Pancreas (tissue), 10 donors: ENCODE data around the gene SENP5. TPM values are rescaled to one million over a fixed set of nuclear protein-coding genes. Genes with fewer than 3 reads are reported as not detected.

Experiments
- ATAC-seq, 4 donors: fragments of 200-7000 bp; cut with Tn5 transposase; one replicate each; pipeline versions ENCODE4 v1.8.0 to v1.9.1; 2020; ENCODE audit warnings: mild to moderate bottlenecking in 4 of 4, moderate library complexity in 4 of 4
- DNase-seq, 6 donors: peaks; one replicate each; pipeline ENCODE4 v3.0.0-alpha.2; 2020
- FAIRE-seq: peaks from 2 replicates; lab custom pipeline; 2012; peaks lifted over from hg19 to GRCh38; lab: Jason Lieb, UNC
- H3K27ac ChIP-seq, 4 donors: fragments of 200-600 bp; sonication (generic); 1 replicate in 3 of 4; 2 replicates in 1 of 4; pipeline versions ENCODE4 v1.5.0 to v1.8.0; 2020
- H3K27me3 ChIP-seq, 4 donors: fragments of 200-600 bp; one replicate each; pipeline ENCODE4 v1.8.0; 2021
- H3K36me3 ChIP-seq, 3 donors: fragments of 200-600 bp; sonication (generic) in 1 of 3; one replicate each; pipeline versions ENCODE4 v1.5.0 to v1.8.0; 2020 to 2021
- H3K4me1 ChIP-seq, 3 donors: fragments of 200-600 bp; one replicate each; pipeline ENCODE4 v1.8.0; 2021
- H3K4me3 ChIP-seq, 4 donors: fragments of 200-600 bp; sonication (generic) in 2 of 4; one replicate each; pipeline versions ENCODE4 v1.5.0 to v1.8.0; 2020 to 2021
- H3K9me3 ChIP-seq, 4 donors: fragments of 200-600 bp; one replicate each; pipeline ENCODE4 v1.8.0; 2021
- CTCF ChIP-seq, 4 donors: fragments of 200-600 bp; sonication (generic) in 3 of 4; IDR thresholded peaks; one replicate each; pipeline versions ENCODE4 v1.5.0 to v1.8.0; 2021; ENCODE audit warnings: antibody characterized with exemption in 4 of 4
- WGBS, 2 donors: extraction: QIAGEN DNeasy Blood & Tissue Kit; methylation state at CpG; one replicate each; pipeline ENCODE4 v1.1.7; 2013; 5-methylcytosine and 5-hydroxymethylcytosine counted together
- intact Hi-C, 3 donors: fragments of 100-400 bp; cut with DNase I; formaldehyde crosslinking; loops; one replicate each; pipeline versions ENCODE4 v1.11.1 to v1.14.2; 2022
- polyA plus RNA-seq, 2 donors: library from polyadenylated mRNA; stranded (reverse); fragments of 200-250 nt; gene quantifications; one replicate each; pipeline ENCODE4 v1.2.3, GENCODE V29; 2013
- total RNA-seq, 6 donors: library from RNA; stranded (reverse); fragmentation: NEBNext Ultra II Directional in 4 of 6; extraction: Animal tissue kit (Norgen Biotek cat#: 25700) in 4 of 6; gene quantifications; one replicate each; pipeline versions ENCODE4 v1.2.1 to v1.2.4, GENCODE V29; 2021 to 2023
- donor health status: healthy with polysubstance abuse.
- donor health status: DM: no; HTN: no; CAD: no; lungs with moderate emphysema.
- donor health status: DM: no; HTN: no; CAD: no.
- donor health status: control.
- donor health status: control.
- donor health status: Bipolar disorder and iron deficiency.
- donor health status: DM: yes; HTN: yes; CAD: no.
- donor health status: DM: no; HTN: no; CAD: no.
- donor health status: DM: no; HTN: no; CAD: no.
- donor health status: DM: yes; HTN: yes; CAD: no.

The SENP5 gene
- total and polyA plus RNA-seq, 8 donors, result 5.7 to 16.2 (median 10.9) TPM

- 69 to 71% methylated on average over 2 of the region's 2 CpGs for WGBS, 2 donors
Observed at GRCh38 chr3:196920733-196921132, 53.0 kb downstream of the SENP5 start.

GRCh38 chr3:196927571-196928453 is 60.1 kb downstream of the SENP5 start:
- FAIRE-seq, result no peak
- DNase-seq, result no peak
- H3K9me3 ChIP-seq, result no peaks in the 10 kb centered on the region
- H3K4me1 ChIP-seq, result no peaks in the 10 kb centered on the region
- H3K36me3 ChIP-seq, result peaks cover 0 to 24% (median 4%) of the 10 kb centered on the region in 3 donors
- ATAC-seq, result peak in 1 of 4 donors; percentile 27
- no peak for TF ChIP-seq CTCF (IDR thresholded peaks at IDR 0.05)
- intact Hi-C loops, result no loop called here
- H3K27ac ChIP-seq, result no peak overlapping the region
- H3K4me3 ChIP-seq, result no peak overlapping the region
- WGBS, 2 donors, result 95 to 97% methylated on average over 7 of the region's 7 CpGs
- H3K27me3 ChIP-seq, result no peaks in the 10 kb centered on the region

More at GRCh38 chr3:196920733-196921132, 53.0 kb downstream of the SENP5 start:
- intact Hi-C loops, result no loop called here
- Histone ChIP-seq H3K27me3 (no peaks in the 10 kb centered on the region), H3K36me3 (no peaks in the 10 kb centered on the region), H3K27ac (no peak overlapping the region), H3K9me3 (no peaks in the 10 kb centered on the region), H3K4me1 (no peaks in the 10 kb centered on the region), H3K4me3 (no peak overlapping the region)
- no peak for DNase-seq
- no peak for TF ChIP-seq CTCF (IDR thresholded peaks at IDR 0.05)
- ATAC-seq, result peak in 2 of 4 donors; percentile 29 to 40
- FAIRE-seq, result no peak

GRCh38 chr3:196931157-196931556 is 63.4 kb downstream of the SENP5 start:
- 94 to 95% methylated on average over 4 of the region's 4 CpGs for WGBS, 2 donors
- DNase-seq (no peak), FAIRE-seq (no peak), ATAC-seq (no peak)
- Histone ChIP-seq H3K36me3 (peaks cover 0 to 44% (median 10%) of the 10 kb centered on the region in 3 donors), H3K4me1 (no peaks in the 10 kb centered on the region), H3K27ac (no peak overlapping the region), H3K27me3 (no peaks in the 10 kb centered on the region), H3K9me3 (no peaks in the 10 kb centered on the region), H3K4me3 (no peak overlapping the region)
- no peak for TF ChIP-seq CTCF (IDR thresholded peaks at IDR 0.05)
- intact Hi-C loops, result no loop called here

- Histone ChIP-seq H3K4me1 (no peaks in the 10 kb centered on the region), H3K4me3 (no peak overlapping the region), H3K27ac (no peak overlapping the region), H3K27me3 (no peaks in the 10 kb centered on the region), H3K9me3 (no peaks in the 10 kb centered on the region), H3K36me3 (peaks cover 0 to 50% (median 18%) of the 10 kb centered on the region in 3 donors)
- TF ChIP-seq CTCF (IDR thresholded peaks at IDR 0.05), result no peak
- no peak for FAIRE-seq
- WGBS, 2 donors, result 87 to 92% methylated on average over 12 of the region's 12 CpGs
- no peak for ATAC-seq
- DNase-seq, result no peak
- intact Hi-C loops, result no loop called here
Observed at GRCh38 chr3:196931828-196932587, 64.3 kb downstream of the SENP5 start.
